Muscle layer of colon (tissue), 2 donors: ENCODE data around the gene PIGK.

ENCODE experiments used
- H3K27ac ChIP-seq: one replicate; pipeline ENCODE4 v1.7.0; 2013; ENCODE audit warnings: low read depth, mild to moderate bottlenecking, low read length, moderate library complexity
- H3K27me3 ChIP-seq, 2 donors: one replicate each; pipeline ENCODE4 v1.7.0; 2013; ENCODE audit warnings: low read length in 2 of 2, mild to moderate bottlenecking in 2 of 2; ENCODE audit not compliant: insufficient read depth in 2 of 2, control insufficient read depth in 1 of 2
- H3K36me3 ChIP-seq: one replicate; pipeline ENCODE4 v1.7.0; 2013; ENCODE audit warnings: mild to moderate bottlenecking, low read length; ENCODE audit not compliant: insufficient read depth
- H3K4me1 ChIP-seq: one replicate; pipeline ENCODE4 v1.7.0; 2013; ENCODE audit warnings: mild to moderate bottlenecking, low read length; ENCODE audit not compliant: insufficient read depth
- H3K4me3 ChIP-seq, 2 donors: one replicate each; pipeline ENCODE4 v1.7.0; 2013; ENCODE audit warnings: low read length in 2 of 2, low read depth in 1 of 2, mild to moderate bottlenecking in 1 of 2, moderate library complexity in 1 of 2
- H3K9ac ChIP-seq: one replicate; pipeline ENCODE4 v1.7.0; 2013; ENCODE audit warnings: low read length
- H3K9me3 ChIP-seq: one replicate; pipeline ENCODE4 v1.7.0; 2013; ENCODE audit warnings: mild to moderate bottlenecking, low read length
- donor health status: abdominal sarcoma.
- donor health status: Adenocarcinoma of cecum.

Gene PIGK

GRCh38 chr1:77139389-77139788 is 79.8 kb downstream of the PIGK start:
- Histone ChIP-seq H3K4me1 (no peaks in the 10 kb centered on the region), H3K4me3 (no peak overlapping the region), H3K9me3 (no peaks in the 10 kb centered on the region), H3K36me3 (no peaks in the 10 kb centered on the region), H3K9ac (no peak overlapping the region), H3K27me3 (no peaks in the 10 kb centered on the region), H3K27ac (no peak overlapping the region)

GRCh38 chr1:77134359-77134758 is 84.9 kb downstream of the PIGK start:
- no peak overlapping the region for H3K9ac ChIP-seq
- H3K27ac ChIP-seq: no peak overlapping the region
- no peak overlapping the region for H3K4me3 ChIP-seq
- H3K27me3 ChIP-seq: no peaks in the 10 kb centered on the region
- H3K4me1 ChIP-seq: no peaks in the 10 kb centered on the region
- H3K9me3 ChIP-seq: no peaks in the 10 kb centered on the region
- no peaks in the 10 kb centered on the region for H3K36me3 ChIP-seq

- Histone ChIP-seq H3K27ac (no peak overlapping the region), H3K4me3 (no peak overlapping the region), H3K9ac (no peak overlapping the region), H3K9me3 (no peaks in the 10 kb centered on the region), H3K36me3 (no peaks in the 10 kb centered on the region), H3K27me3 (no peaks in the 10 kb centered on the region), H3K4me1 (no peaks in the 10 kb centered on the region)
Observed at GRCh38 chr1:77133731-77134358, 85.4 kb downstream of the PIGK start.

- H3K27me3 ChIP-seq: no peaks in the 10 kb centered on the region
- no peaks in the 10 kb centered on the region for H3K36me3 ChIP-seq
- H3K4me1 ChIP-seq: no peaks in the 10 kb centered on the region
- H3K9me3 ChIP-seq: no peaks in the 10 kb centered on the region
- H3K27ac ChIP-seq: no peak overlapping the region
- H3K9ac ChIP-seq: no peak overlapping the region
- no peak overlapping the region for H3K4me3 ChIP-seq
Observed at GRCh38 chr1:77126307-77126706, 92.9 kb downstream of the PIGK start.

- Histone ChIP-seq H3K9me3 (no peaks in the 10 kb centered on the region), H3K9ac (no peak overlapping the region), H3K4me3 (no peak overlapping the region), H3K36me3 (no peaks in the 10 kb centered on the region), H3K27me3 (no peaks in the 10 kb centered on the region), H3K27ac (no peak overlapping the region), H3K4me1 (no peaks in the 10 kb centered on the region)
Observed at GRCh38 chr1:77121503-77121902, 97.7 kb downstream of the PIGK start.

- no peak overlapping the region for H3K27ac ChIP-seq
- H3K4me1 ChIP-seq: no peaks in the 10 kb centered on the region
- H3K9ac ChIP-seq: no peak overlapping the region
- H3K4me3 ChIP-seq: no peak overlapping the region
- H3K36me3 ChIP-seq: no peaks in the 10 kb centered on the region
- no peaks in the 10 kb centered on the region for H3K9me3 ChIP-seq
- H3K27me3 ChIP-seq: no peaks in the 10 kb centered on the region
Observed at GRCh38 chr1:77120950-77121349, 98.3 kb downstream of the PIGK start.

- H3K36me3 ChIP-seq: no peaks in the 10 kb centered on the region
- no peak overlapping the region for H3K4me3 ChIP-seq
- no peaks in the 10 kb centered on the region for H3K9me3 ChIP-seq
- H3K4me1 ChIP-seq: no peaks in the 10 kb centered on the region
- H3K9ac ChIP-seq: no peak overlapping the region
- no peak overlapping the region for H3K27ac ChIP-seq
- no peaks in the 10 kb centered on the region for H3K27me3 ChIP-seq
Observed at GRCh38 chr1:77118712-77119111, 100.5 kb downstream of the PIGK start.

- no peaks in the 10 kb centered on the region for H3K4me1 ChIP-seq
Observed at GRCh38 chr1:77104672-77105071, 114.6 kb downstream of the PIGK start.

GRCh38 chr1:77103486-77103885 is 115.7 kb downstream of the PIGK start:
- Histone ChIP-seq H3K27ac (no peak overlapping the region), H3K4me3 (no peak overlapping the region), H3K9ac (no peak overlapping the region), H3K4me1 (no peaks in the 10 kb centered on the region), H3K36me3 (no peaks in the 10 kb centered on the region), H3K27me3 (no peaks in the 10 kb centered on the region), H3K9me3 (no peaks in the 10 kb centered on the region)

More at GRCh38 chr1:77104672-77105071, 114.6 kb downstream of the PIGK start:
- no peaks in the 10 kb centered on the region for H3K9me3 ChIP-seq
- H3K36me3 ChIP-seq: no peaks in the 10 kb centered on the region
- no peak overlapping the region for H3K9ac ChIP-seq
- H3K27me3 ChIP-seq: no peaks in the 10 kb centered on the region
- H3K4me3 ChIP-seq: no peak overlapping the region
- no peak overlapping the region for H3K27ac ChIP-seq

- H3K27me3 ChIP-seq: no peaks in the 10 kb centered on the region
- H3K9me3 ChIP-seq: no peaks in the 10 kb centered on the region
- H3K4me1 ChIP-seq: no peaks in the 10 kb centered on the region
- H3K9ac ChIP-seq: no peak overlapping the region
- H3K27ac ChIP-seq: no peak overlapping the region
- H3K36me3 ChIP-seq: no peaks in the 10 kb centered on the region
- no peak overlapping the region for H3K4me3 ChIP-seq
Observed at GRCh38 chr1:77100875-77101274, 118.4 kb downstream of the PIGK start.

- no peaks in the 10 kb centered on the region for H3K27me3 ChIP-seq
- no peak overlapping the region for H3K27ac ChIP-seq
- H3K4me3 ChIP-seq: no peak overlapping the region
- H3K9ac ChIP-seq: no peak overlapping the region
- no peaks in the 10 kb centered on the region for H3K9me3 ChIP-seq
- H3K36me3 ChIP-seq: no peaks in the 10 kb centered on the region
- no peaks in the 10 kb centered on the region for H3K4me1 ChIP-seq
Observed at GRCh38 chr1:77096496-77097255, 122.6 kb downstream of the PIGK start.

GRCh38 chr1:77095236-77095635 is 124.0 kb downstream of the PIGK start:
- H3K9me3 ChIP-seq: no peaks in the 10 kb centered on the region
- H3K4me1 ChIP-seq: no peaks in the 10 kb centered on the region
- H3K36me3 ChIP-seq: no peaks in the 10 kb centered on the region
- H3K27me3 ChIP-seq: no peaks in the 10 kb centered on the region
- H3K27ac ChIP-seq: no peak overlapping the region
- H3K4me3 ChIP-seq: no peak overlapping the region
- no peak overlapping the region for H3K9ac ChIP-seq
